Heart right ventricle (tissue), 16 donors: ENCODE results near the gene ABI3BP. TPM values are rescaled to one million over a fixed set of nuclear protein-coding genes. Genes with fewer than 3 reads are reported as not detected.
A peak's percentile ranks its signal among the peaks of the same experiment; 100 is the strongest.

ENCODE experiments used
- ATAC-seq, 8 donors: fragments of 200-7000 bp; cut with Tn5 transposase; one replicate each; pipeline ENCODE4 v1.9.1; 2020; ENCODE audit warnings: mild to moderate bottlenecking in 8 of 8, moderate library complexity in 8 of 8, moderate number of reproducible peaks in 1 of 8
- DNase-seq, 2 donors: peaks; one replicate each; pipeline ENCODE4 v3.0.0-alpha.2; 2020
- H3K27ac ChIP-seq, 10 donors: fragments of 200-600 bp; sonication (generic) in 2 of 10; one replicate each; pipeline versions ENCODE4 v1.5.0 to v1.8.0; 2020 to 2022; ENCODE audit warnings: mild to moderate bottlenecking in 3 of 10
- H3K27me3 ChIP-seq, 7 donors: fragments of 200-600 bp; one replicate each; pipeline ENCODE4 v1.8.0; 2021 to 2022; ENCODE audit warnings: mild to moderate bottlenecking in 2 of 7
- H3K36me3 ChIP-seq, 9 donors: fragments of 200-600 bp; sonication (generic) in 1 of 9; one replicate each; pipeline versions ENCODE4 v1.5.0 to v1.8.0; 2020 to 2022; ENCODE audit warnings: mild to moderate bottlenecking in 2 of 9
- H3K4me1 ChIP-seq, 9 donors: fragments of 200-600 bp; sonication (generic) in 1 of 9; one replicate each; pipeline versions ENCODE4 v1.5.0 to v1.8.0; 2020 to 2022; ENCODE audit warnings: mild to moderate bottlenecking in 4 of 9
- H3K4me3 ChIP-seq, 10 donors: fragments of 200-600 bp; sonication (generic) in 2 of 10; one replicate each; pipeline versions ENCODE4 v1.5.0 to v1.8.0; 2020 to 2022; ENCODE audit warnings: mild to moderate bottlenecking in 7 of 10, moderate library complexity in 2 of 10
- H3K9me3 ChIP-seq, 11 donors: fragments of 200-600 bp in 10 of 11; sonication (generic) in 2 of 11; one replicate each; pipeline versions ENCODE4 v1.5.0 to v1.8.0; 2013 to 2022; ENCODE audit warnings: mild to moderate bottlenecking in 2 of 11, control low read depth in 1 of 11, moderate library complexity in 1 of 11
- WGBS, 2 donors: extraction: QIAGEN DNeasy Blood & Tissue Kit; methylation state at CpG; one replicate each; pipeline ENCODE4 v1.1.7; 2013; ENCODE audit warnings: inconsistent platforms in 1 of 2; 5-methylcytosine and 5-hydroxymethylcytosine counted together
- intact Hi-C, 10 donors: fragments of 100-400 bp; cut with DNase I; formaldehyde crosslinking; loops; one replicate each; pipeline versions ENCODE4 v1.11.1 to v1.14.2; 2022
- polyA plus RNA-seq, 2 donors: library from polyadenylated mRNA; stranded (reverse); fragments of 200-250 nt; gene quantifications; one replicate each; pipeline ENCODE4 v1.2.3, GENCODE V29; 2013
- total RNA-seq, 10 donors: library from RNA; stranded (reverse); fragmentation: NEBNext Ultra II Directional in 3 of 10; extraction: Animal tissue kit (Norgen Biotek cat#: 25700) in 3 of 10; gene quantifications; one replicate each; pipeline versions ENCODE4 v1.2.1 to v1.2.4, GENCODE V29; 2021 to 2023
- TF ChIP-seq, protein P1 (sequence below), 9 donors: fragments of 200-600 bp; sonication (generic) in 2 of 9; IDR thresholded peaks; one replicate each; pipeline versions ENCODE4 v1.5.0 to v1.8.0; 2021 to 2022; ENCODE audit warnings: antibody characterized with exemption in 9 of 9, mild to moderate bottlenecking in 5 of 9, moderate library complexity in 1 of 9
- donor health status: Arrhythmogenic right ventricular cardiomyopathy.
- donor health status: ischemic (EF 13 %, LVEDD 7.1; RV severe dilation, severe dysfunction).
- donor health status: healthy with polysubstance abuse.
- donor health status: DM: no; HTN: yes; CAD: no.
- donor health status: DM: no; HTN: no; CAD: no.
- donor health status: ischemic (EF 25% LVEDD 6.9; RV normal size, moderate dysfunction).
- donor health status: ischemic (EF 25% LVEDD 5.7; RV mildly dilated, moderate dysfunction).
- donor health status: healthy.
- donor health status: DM: yes; HTN: yes; CAD: no.
- donor health status: Ischemic cardiomyopathy.
- donor health status: ischemic (EF 35%, LVEDD 5.7; RV mildly dilated, moderate dysfunction).
- donor health status: nonischemic (EF 11% LVEDD 7.7; RV severe dilation, severe dysfunction).
- donor health status: DM: yes; HTN: yes; CAD: no.
- donor health status: PGD.
- donor health status: ischemic (EF 29% LVEDD 5.4; RV normal size, mild dysfunction).
- donor health status: nonischemic (EF 23%, LVEDD 6.1; RV moderate dilation, normal function).

Gene ABI3BP
- total and polyA plus RNA-seq, 12 donors: 11.7 to 90.2 (median 26.5) TPM

GRCh38 chr3:100880845-100881244 is 112.4 kb downstream of the ABI3BP start:
- 83 to 86% methylated on average over 1 of the region's 1 CpG for WGBS, 2 donors
- Histone ChIP-seq H3K27me3 (no peaks in the 10 kb centered on the region), H3K9me3 (no peaks in the 10 kb centered on the region), H3K36me3 (no peaks in the 10 kb centered on the region), H3K4me3 (no peak overlapping the region), H3K27ac (peak overlapping the region in 7 of 10 donors; percentile 9 to 64 (median 42)), H3K4me1 (peaks cover 0 to 34% (median 11%) of the 10 kb centered on the region in 9 donors)
- DNase-seq: no peak
- peak in 3 of 8 donors; percentile 22 to 34 (median 31) for ATAC-seq
- TF ChIP-seq, protein P1, sequence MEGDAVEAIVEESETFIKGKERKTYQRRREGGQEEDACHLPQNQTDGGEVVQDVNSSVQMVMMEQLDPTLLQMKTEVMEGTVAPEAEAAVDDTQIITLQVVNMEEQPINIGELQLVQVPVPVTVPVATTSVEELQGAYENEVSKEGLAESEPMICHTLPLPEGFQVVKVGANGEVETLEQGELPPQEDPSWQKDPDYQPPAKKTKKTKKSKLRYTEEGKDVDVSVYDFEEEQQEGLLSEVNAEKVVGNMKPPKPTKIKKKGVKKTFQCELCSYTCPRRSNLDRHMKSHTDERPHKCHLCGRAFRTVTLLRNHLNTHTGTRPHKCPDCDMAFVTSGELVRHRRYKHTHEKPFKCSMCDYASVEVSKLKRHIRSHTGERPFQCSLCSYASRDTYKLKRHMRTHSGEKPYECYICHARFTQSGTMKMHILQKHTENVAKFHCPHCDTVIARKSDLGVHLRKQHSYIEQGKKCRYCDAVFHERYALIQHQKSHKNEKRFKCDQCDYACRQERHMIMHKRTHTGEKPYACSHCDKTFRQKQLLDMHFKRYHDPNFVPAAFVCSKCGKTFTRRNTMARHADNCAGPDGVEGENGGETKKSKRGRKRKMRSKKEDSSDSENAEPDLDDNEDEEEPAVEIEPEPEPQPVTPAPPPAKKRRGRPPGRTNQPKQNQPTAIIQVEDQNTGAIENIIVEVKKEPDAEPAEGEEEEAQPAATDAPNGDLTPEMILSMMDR (IDR thresholded peaks at IDR 0.05): no peak
- intact Hi-C loops: no loop called here

DNA sequence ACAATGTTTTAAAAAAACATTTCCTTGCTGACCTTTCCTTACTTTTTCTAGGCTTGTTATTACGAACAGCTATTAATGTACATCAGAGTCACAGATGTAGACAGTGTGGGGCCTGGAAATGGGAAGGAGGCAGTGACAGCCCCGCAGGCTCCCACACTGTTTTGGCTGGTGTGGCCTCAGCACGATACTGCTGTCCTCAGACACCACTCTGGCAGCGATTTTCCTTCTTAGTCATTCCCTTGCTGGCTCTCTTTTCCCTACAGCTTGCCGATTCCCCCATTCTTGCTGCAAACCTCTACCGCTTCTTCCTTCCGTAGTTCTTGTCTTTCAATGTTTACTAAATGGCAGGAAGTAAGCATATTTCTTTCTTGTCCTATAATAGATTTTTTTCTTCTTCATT is 113.1 kb downstream of the ABI3BP start:
- ATAC-seq (peak; percentile 68 to 92 (median 80)), DNase-seq (peak; percentile 18 to 31)
- TF ChIP-seq, protein P1 (IDR thresholded peaks at IDR 0.05): no peak
- no peaks in the 10 kb centered on the region for H3K36me3 ChIP-seq
- peaks cover 0 to 41% (median 19%) of the 10 kb centered on the region in 9 donors for H3K4me1 ChIP-seq
- intact Hi-C loops: no loop called here
- H3K9me3 ChIP-seq: no peaks in the 10 kb centered on the region
- WGBS, 2 donors: 51 to 57% methylated on average over 7 of the region's 7 CpGs
- no peaks in the 10 kb centered on the region for H3K27me3 ChIP-seq
- H3K27ac ChIP-seq: peak overlapping the region in 8 of 10 donors; percentile 7 to 64 (median 44)
- no peak overlapping the region for H3K4me3 ChIP-seq

GRCh38 chr3:100879195-100879810 is 113.9 kb downstream of the ABI3BP start:
- Histone ChIP-seq H3K36me3 (no peaks in the 10 kb centered on the region), H3K9me3 (no peaks in the 10 kb centered on the region), H3K27ac (peak overlapping the region in 6 of 10 donors; percentile 0 to 54 (median 23)), H3K4me3 (no peak overlapping the region), H3K27me3 (no peaks in the 10 kb centered on the region), H3K4me1 (peaks cover 0 to 45% (median 24%) of the 10 kb centered on the region in 9 donors)
- ATAC-seq (peak in 2 of 8 donors; percentile 34 to 70), DNase-seq (no peak)
- intact Hi-C loops: no loop called here
- WGBS, 2 donors: 51 to 72% methylated on average over 4 of the region's 4 CpGs
- TF ChIP-seq, protein P1 (IDR thresholded peaks at IDR 0.05): no peak

- peaks cover 0 to 39% (median 19%) of the 10 kb centered on the region in 9 donors for H3K4me1 ChIP-seq
- DNase-seq: no peak
- intact Hi-C loops: no loop called here
- TF ChIP-seq, protein P1 (IDR thresholded peaks at IDR 0.05): no peak
- WGBS, 2 donors: 61 to 70% methylated on average over 2 of the region's 2 CpGs
- no peaks in the 10 kb centered on the region for H3K36me3 ChIP-seq
- H3K4me3 ChIP-seq: no peak overlapping the region
- no peaks in the 10 kb centered on the region for H3K9me3 ChIP-seq
- peak in 4 of 8 donors; percentile 14 to 49 (median 24) for ATAC-seq
- no peaks in the 10 kb centered on the region for H3K27me3 ChIP-seq
- H3K27ac ChIP-seq: peak overlapping the region in 1 of 10 donors; percentile 24
Measured at GRCh38 chr3:100877286-100877685, 115.9 kb downstream of the ABI3BP start.
